Astrocyte of the cerebellum (primary cell): ENCODE results near the gene ARVCF.

ENCODE experiments used
- DNase-seq: peaks from one replicate; pipeline ENCODE4 v3.0.0-alpha.2; 2011; ENCODE audit warnings: low read depth
- H3K4me3 ChIP-seq: 2 replicates; pipeline ENCODE4 v1.5.1; 2011; ENCODE audit warnings: mild to moderate bottlenecking, low read depth, low read length, moderate library complexity
- CTCF ChIP-seq: IDR thresholded peaks from 2 replicates; pipeline ENCODE4 v1.5.1; 2012; ENCODE audit warnings: low read length, low read depth, moderate library complexity, mild to moderate bottlenecking; ENCODE audit errors: missing control alignments
- in situ Hi-C: cut with HindIII; loops from 2 replicates; pipeline ENCODE4 v1.10.0; 2017; ENCODE audit warnings: low sequenced_read_pairs

Gene ARVCF

GRCh38 chr22:19991395-19991644 is 25.3 kb downstream of the ARVCF start:
- DNase-seq: no peak
- no peak overlapping the region for H3K4me3 ChIP-seq
- in situ Hi-C loops: no loop called here
- TF ChIP-seq CTCF: no peak

GRCh38 chr22:19990609-19991394 is 25.8 kb downstream of the ARVCF start:
- no peak for TF ChIP-seq CTCF
- H3K4me3 ChIP-seq: no peak overlapping the region
- in situ Hi-C loops: no loop called here
- DNase-seq: no peak

- H3K4me3 ChIP-seq: no peak overlapping the region
- DNase-seq: no peak
- in situ Hi-C loops: no loop called here
- no peak for TF ChIP-seq CTCF
These were observed 26.4 kb downstream of the ARVCF start for GRCh38 chr22:19990188-19990587.

GRCh38 chr22:19989725-19990067 is 26.9 kb downstream of the ARVCF start:
- no peak overlapping the region for H3K4me3 ChIP-seq
- in situ Hi-C loops: no loop called here
- no peak for TF ChIP-seq CTCF
- no peak for DNase-seq

GRCh38 chr22:19988965-19989724 is 27.5 kb downstream of the ARVCF start:
- no peak for DNase-seq
- H3K4me3 ChIP-seq: no peak overlapping the region
- TF ChIP-seq CTCF: no peak
- in situ Hi-C loops: no loop called here

- no peak overlapping the region for H3K4me3 ChIP-seq
- in situ Hi-C loops: no loop called here
- TF ChIP-seq CTCF: no peak
- DNase-seq: no peak
These were observed 28.3 kb downstream of the ARVCF start for GRCh38 chr22:19988331-19988808.
